Smooth muscle cell of trachea (primary cell): ENCODE data around the gene AQP5. TPM values are rescaled to one million over a fixed set of nuclear protein-coding genes. Genes with fewer than 3 reads are reported as not detected.

Experiments
- total RNA-seq: library from RNA; depleted of rRNA; stranded (reverse); fragments of >200 nt; gene quantifications from 2 replicates; pipeline ENCODE4 v1.2.1, GENCODE V29; 2014

The AQP5 gene
- total RNA-seq = not detected in 2 replicates

GRCh38 chr12:49961111-49961922 lies at the start of gene AQP5:
AQP5 (plus strand) TSS chr12:49961872; CDS start chr12:49962018, 146 bp downstream.

GRCh38 chr12:49950273-49951251 lies 11.1 kb upstream of the AQP5 start, which contains the start of gene AQP2:
AQP2 (plus strand) TSS chr12:49950737; CDS start chr12:49950831, 94 bp downstream.

GRCh38 chr12:49972641-49973360 lies 11.1 kb downstream of the AQP5 start, which contains the start of gene AQP6:
AQP6 (plus strand) TSS chr12:49972947; CDS start chr12:49973174, 227 bp downstream.

Other genes starting within 250 kb of the AQP5 start
- 453 and 812 TPM in 2 replicates for gene TMBIM6, start 220.3 kb upstream of the AQP5 start, total RNA-seq
- gene NCKAP5L, start 133.5 kb upstream of the AQP5 start, total RNA-seq = 18.6 and 22.3 TPM in 2 replicates
- 4.5 and 5.6 TPM in 2 replicates for gene BCDIN3D, start 118.8 kb upstream of the AQP5 start, total RNA-seq
- gene FAIM2, start 58.0 kb upstream of the AQP5 start, total RNA-seq = 2.6 and 8.4 TPM in 2 replicates
- not detected in 2 replicates for gene AQP2, start 11.1 kb upstream of the AQP5 start, total RNA-seq
- not detected in 2 replicates for gene AQP6, start 11.1 kb downstream of the AQP5 start, total RNA-seq
- 26.0 and 146 TPM in 2 replicates for gene RACGAP1, start 63.6 kb downstream of the AQP5 start, total RNA-seq
- 1.5 and 4.6 TPM in 2 replicates for gene ASIC1, start 95.7 kb downstream of the AQP5 start, total RNA-seq
- gene SMARCD1, start 123.5 kb downstream of the AQP5 start, total RNA-seq = 36.9 and 40.6 TPM in 2 replicates
- under 0.01 TPM in 1 of 2 replicates, not detected in the other for gene GPD1, start 142.1 kb downstream of the AQP5 start, total RNA-seq
- gene COX14, start 150.4 kb downstream of the AQP5 start, total RNA-seq = 26.0 and 29.4 TPM in 2 replicates
- gene CERS5, start 205.5 kb downstream of the AQP5 start, total RNA-seq = 27.3 and 37.4 TPM in 2 replicates